NCI-H187 treated with DMSO at 0.1 percent for 48 hours (cell line): ENCODE results near the gene FDXACB1.
"Not testable (repeated sequence)": the region's sequence is repeated elsewhere in the genome, so short reads cannot be mapped to it uniquely, and the experiment has no call there.

ENCODE experiments used
- DNase-seq: peaks from one replicate; lab custom pipeline; 2025; lab: John Stamatoyannopoulos, UW

Gene FDXACB1

GRCh38 chr11:111909378-111909777 is 30.4 kb upstream of the FDXACB1 start:
- DNase-seq: no peak

DNA sequence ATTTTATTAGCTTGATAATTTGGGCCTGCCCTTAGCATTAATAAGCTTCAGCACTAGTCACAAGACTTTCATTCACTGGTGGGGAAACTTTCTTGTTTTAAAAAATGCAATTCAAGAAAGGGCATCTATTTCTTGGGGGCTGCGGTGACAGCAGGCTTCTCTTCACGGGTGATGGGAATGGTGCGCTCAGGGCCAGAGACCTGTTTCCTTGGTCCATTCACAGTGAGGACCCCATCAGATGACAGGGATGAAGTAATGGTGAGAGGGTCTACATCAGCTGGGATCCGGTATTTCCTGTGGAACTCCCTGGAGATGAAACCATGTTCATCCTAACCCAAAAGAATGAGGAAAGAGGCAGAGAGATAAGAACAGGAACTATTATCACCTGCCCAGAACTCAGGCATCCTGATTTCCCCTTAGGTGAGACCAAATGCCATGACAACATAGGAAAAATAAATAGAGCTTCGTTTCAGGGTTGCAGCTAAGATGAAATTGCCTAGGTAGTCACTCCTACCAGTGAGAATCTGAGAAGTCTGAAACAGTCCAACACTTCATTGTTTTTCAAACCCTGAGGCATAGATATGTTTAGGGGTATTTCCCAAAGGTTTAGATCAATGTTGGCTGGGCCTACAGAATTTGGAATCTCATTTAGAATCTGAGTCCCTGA is 29.8 kb upstream of the FDXACB1 start:
- no peak for DNase-seq

- no peak for DNase-seq
These were observed 27.7 kb upstream of the FDXACB1 start for GRCh38 chr11:111906680-111907079.

DNA sequence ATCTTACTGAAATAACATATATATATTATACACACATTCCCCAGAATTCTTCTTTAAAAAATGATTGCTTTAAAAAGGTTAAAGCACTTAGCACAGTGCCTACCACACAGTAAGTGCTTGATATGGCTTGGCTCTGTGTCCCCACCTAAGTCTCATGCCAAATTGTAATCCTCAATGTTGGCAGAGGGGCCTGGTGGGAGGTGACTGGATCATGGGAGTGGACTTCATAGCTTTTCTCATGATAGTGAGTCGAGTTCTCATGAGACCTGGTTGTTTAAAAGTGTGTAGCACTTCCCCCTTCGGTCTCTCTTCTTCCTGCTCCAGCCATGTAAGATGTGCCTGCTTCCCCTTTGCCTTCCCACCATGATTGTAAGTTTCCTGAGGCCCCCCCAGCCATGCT is 26.4 kb upstream of the FDXACB1 start:
- DNase-seq: no peak

- no peak for DNase-seq
These were observed 7.9 kb upstream of the FDXACB1 start for GRCh38 chr11:111886844-111887243.

DNA sequence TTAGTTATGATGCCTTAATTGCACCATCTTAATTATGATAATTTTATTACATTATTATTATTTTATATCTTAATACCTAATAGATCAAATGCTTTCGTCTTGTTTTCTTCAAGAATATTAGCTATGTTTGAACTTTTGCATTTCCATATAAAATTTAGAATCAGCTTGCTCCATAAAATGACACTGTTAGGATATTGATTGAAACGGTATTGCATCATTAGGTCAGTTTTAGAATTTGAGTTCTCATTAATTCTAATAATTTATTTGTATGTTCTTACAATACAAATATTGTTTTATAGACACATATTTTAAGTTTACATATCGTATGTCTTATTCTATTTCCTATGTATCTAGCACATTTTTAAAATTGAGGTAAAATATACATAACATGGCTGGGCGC is 7.1 kb upstream of the FDXACB1 start:
- DNase-seq: no peak

GRCh38 chr11:111885053-111885452 is 6.1 kb upstream of the FDXACB1 start:
- not testable (repeated sequence) for DNase-seq

- no peak for DNase-seq
These were observed 3.2 kb upstream of the FDXACB1 start for GRCh38 chr11:111882202-111882601.

GRCh38 chr11:111879637-111879960 is 634 bp upstream of the FDXACB1 start:
- no peak for DNase-seq

GRCh38 chr11:111878385-111878848 is 548 bp downstream of the FDXACB1 start:
- no peak for DNase-seq

DNA sequence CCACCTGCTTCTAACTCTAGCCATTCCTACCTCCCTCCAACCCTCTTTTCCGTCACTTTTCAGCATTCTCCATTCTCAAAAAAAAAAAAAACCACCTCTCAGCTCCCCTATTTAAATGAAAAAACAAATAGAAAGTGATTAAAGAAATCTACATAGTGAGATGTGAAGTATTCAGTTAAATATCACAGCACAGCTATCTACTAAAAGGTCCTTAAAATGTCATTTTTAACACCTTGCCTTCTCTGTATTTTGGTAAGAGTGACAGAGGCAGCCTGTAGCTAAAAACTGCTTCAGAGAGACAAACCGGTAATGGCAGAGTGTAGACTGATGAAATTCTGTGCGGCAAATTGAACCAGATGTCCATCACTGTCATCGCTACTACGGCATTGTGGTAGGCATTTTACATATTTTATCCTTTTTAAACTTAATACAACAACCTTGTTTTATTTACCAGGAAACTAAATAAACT is 7.2 kb downstream of the FDXACB1 start:
- DNase-seq: no peak

DNA sequence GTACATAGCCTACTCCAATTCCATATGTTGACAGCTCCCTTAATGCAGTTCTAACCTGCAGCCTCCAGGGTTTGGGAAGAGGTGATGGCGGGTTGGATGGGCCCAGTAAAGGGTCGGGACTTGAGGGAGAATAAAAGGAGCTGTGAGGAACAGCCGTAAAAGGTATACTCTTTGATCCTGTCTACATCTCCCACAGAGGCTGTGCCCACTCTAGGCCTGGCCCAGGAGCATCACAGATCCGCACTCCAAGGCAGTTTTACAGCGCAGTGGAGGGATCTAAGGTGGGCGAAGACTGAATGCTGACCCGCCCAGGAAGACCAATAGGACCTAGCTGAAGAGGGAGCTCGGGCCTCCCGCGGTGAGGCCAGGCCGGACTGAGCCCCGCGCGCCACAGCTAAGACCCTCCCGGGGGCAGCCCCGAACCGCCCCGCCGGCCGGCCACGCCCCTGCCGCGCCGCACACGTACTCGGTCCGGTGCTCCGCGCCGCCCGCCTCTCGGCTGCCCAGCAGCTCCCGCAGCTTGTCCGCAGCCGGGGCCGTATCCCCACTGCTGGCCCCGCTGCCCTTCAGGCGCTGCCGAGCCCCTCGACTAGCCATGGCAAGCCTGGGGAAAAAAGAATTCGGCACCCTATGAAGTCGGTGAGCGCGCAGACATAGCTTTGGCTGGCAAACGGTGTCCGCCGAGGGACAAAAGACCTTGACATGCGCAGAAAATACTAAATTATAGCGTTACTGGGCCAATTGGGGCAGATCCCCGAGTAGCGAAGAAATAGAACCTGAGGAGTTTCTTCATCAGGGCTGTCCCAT is 7.9 kb downstream of the FDXACB1 start, which contains the start of gene ALG9:
Gene ALG9 (minus strand): TSS at position 696 of the 807 bp plus-strand sequence. CDS start 99 bp downstream, at position 597.
- DNase-seq: no peak

DNA sequence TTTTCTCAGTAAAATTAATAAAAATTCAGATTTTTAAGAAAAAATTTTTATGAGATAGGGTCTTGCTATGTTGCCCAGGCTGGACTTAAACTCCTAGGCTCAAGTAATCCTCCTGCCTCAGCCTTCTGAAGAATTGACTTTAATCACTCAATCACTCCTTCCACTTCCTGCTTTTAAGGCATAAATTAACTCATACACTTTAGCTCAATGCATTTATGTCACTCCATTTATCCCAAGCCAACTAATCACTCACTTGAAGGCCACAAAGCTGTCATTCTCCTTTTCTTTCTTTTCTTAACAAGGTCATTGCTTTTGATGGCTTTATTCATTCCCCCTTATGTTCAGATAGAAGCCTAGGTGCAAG is 8.5 kb downstream of the FDXACB1 start:
- no peak for DNase-seq

DNA sequence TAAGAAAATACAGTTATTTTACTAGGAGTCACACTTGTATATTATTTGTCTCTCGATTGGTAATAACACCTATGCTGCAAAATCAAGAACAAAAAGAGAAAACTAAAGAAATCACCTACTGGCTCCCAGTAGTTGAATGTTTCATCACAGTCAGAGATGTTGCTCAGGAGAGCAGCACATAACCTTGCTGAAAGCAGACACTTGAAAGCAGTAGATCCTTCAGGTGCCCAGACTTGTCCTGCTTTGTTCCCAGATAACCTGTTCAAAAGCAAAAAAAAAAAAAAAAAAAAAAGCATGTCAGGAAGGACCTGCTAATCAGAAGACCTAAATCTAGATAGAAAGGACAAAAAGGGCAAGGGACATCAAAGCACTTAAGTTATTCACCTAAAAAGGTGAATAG is 8.9 kb downstream of the FDXACB1 start:
- no peak for DNase-seq

- DNase-seq: no peak
These were observed 18.7 kb downstream of the FDXACB1 start for GRCh38 chr11:111860257-111860656.

- no peak for DNase-seq
These were observed 23.5 kb downstream of the FDXACB1 start for GRCh38 chr11:111855506-111855905.

DNA sequence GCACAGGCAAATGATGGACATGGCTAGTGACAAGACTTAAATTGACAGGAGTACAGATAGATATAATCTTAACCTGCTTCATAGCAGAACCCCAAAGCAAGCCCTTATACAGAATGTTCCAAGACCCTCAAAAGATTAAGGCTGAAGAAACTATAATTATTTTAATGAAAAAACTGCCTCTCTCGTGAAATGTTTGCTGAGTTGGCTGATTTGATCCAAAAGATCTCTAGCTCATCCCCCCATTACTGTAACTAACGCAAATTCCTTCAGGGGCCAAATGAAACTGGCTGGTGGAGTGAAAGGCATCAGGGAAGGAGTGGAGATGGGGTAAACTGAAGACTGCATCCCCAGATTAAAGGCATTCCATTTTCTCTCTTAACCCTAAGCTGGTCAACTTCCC is 26.9 kb downstream of the FDXACB1 start:
- no peak for DNase-seq

DNA sequence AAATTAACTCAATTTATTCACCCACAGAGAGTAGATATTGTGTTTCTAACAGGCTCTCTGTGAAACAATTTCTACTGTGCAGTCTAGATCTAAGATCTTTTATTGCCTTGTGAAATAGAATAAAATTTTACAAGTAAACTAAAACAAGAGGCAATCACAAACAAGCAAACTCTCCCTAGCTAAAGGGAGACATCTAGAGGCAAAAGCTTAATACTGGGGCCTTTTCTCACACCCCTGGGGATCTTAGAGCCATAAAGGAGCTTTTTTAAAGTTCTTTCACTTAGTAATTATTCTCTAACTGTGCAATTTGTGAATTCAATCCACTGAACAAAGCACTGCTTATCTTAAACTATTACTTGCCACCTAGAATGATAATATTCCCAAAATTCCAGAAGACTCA is 27.3 kb downstream of the FDXACB1 start:
- no peak for DNase-seq

- DNase-seq: no peak
These were observed 27.9 kb downstream of the FDXACB1 start for GRCh38 chr11:111851067-111851466.

- DNase-seq: no peak
These were observed 29.3 kb downstream of the FDXACB1 start for GRCh38 chr11:111849631-111850030.

GRCh38 chr11:111846636-111847035 is 32.3 kb downstream of the FDXACB1 start:
- no peak for DNase-seq

DNA sequence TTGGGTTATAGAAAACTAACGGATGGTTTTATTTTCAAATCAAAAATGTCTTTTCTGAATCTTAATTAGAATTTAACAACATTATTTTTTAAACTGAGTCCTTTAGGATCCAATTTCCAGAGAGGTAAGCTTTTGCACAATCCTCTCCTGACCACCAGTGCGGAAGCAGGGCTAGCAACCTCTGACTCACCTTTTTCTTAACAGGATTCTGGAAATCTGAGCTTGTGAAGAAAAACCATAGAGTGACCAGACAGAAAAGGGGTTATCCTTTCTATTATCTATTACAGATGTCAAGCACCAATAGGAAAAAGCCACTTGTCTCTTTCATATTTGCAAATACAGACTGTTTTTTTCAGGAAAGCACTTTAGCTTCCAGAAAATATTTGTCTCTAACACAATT is 32.9 kb downstream of the FDXACB1 start:
- no peak for DNase-seq

DNA sequence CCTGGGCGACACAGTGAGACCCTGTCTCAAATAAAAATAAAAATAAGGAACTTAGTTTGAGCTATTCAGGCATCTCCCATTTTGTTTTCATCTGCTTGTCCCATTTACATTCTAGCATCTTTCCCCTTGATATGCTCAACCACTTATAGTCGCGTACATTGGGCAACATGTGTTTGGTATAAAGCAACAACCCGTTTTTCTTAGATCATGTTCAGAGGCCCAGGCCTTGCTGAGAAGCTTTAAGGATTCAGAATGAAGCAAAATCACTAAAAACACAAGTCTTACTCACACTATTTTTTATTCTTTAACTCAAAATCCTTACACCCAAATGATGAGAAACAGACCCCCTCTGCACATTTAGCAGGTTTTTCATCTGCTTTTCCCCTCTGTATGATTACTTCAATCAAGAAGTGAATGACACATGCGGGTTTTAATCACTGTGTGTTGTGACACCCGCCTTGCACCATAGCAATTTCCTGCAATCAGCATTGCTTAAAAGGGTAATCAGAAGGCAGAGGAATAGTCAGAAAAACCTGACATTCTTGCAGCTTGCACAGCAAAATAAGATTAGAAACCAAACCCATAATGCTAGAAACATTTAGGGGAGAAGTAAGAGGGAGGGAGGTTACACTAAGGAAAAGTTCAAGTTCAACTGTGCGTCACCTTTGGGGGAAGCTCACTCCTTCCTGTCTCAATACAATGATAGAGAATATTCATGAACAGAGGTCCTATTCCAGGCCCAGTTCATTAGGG is 33.5 kb downstream of the FDXACB1 start:
- no peak for DNase-seq
